SHP77 (cell line): ENCODE data around the gene DOLPP1.

Source experiments
- DNase-seq, 2 experiments: peaks; one replicate each; lab custom pipeline; 2025; lab: John Stamatoyannopoulos, UW

Gene DOLPP1

DNA sequence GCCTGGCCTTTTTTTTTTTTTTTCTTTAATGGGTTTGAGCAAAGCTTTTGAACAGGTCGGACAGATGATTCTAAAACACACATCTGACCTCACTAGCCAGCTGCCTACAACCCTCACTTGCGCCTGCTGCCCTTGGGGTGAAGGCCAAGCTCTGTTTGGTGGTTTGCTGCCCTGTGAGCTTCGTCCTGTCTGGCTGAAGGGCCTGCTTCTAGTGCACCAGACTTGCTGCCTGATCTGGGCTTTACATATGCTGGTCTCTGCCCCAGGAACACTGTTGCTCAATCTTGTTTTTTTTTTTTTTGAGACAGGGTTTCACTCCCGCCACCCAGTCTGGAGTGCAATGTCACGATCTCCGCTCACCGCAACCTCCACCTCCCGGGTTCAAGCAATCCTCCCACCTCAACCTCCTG lies 16.4 kb upstream of the DOLPP1 start:
- DNase-seq = no peak

DNA sequence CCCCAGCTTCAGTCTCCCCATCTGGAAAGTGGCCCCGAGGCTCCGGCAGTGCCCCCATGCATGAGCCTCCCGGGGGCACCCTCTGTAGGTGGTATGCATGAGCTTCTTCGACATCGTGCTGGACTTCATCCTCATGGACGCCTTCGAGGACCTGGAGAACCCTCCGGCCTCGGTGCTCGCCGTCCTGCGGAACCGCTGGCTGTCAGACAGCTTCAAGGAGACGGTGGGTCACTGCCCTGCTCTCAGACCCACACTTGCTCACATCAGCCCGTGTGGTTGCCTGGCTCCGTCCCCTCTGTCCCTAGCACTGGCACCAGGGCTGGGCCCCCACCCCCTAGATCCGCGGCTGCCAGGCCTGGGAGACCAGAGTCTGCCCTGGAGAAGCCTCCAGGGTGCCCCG lies 12.8 kb upstream of the DOLPP1 start:
- DNase-seq = no peak

DNA sequence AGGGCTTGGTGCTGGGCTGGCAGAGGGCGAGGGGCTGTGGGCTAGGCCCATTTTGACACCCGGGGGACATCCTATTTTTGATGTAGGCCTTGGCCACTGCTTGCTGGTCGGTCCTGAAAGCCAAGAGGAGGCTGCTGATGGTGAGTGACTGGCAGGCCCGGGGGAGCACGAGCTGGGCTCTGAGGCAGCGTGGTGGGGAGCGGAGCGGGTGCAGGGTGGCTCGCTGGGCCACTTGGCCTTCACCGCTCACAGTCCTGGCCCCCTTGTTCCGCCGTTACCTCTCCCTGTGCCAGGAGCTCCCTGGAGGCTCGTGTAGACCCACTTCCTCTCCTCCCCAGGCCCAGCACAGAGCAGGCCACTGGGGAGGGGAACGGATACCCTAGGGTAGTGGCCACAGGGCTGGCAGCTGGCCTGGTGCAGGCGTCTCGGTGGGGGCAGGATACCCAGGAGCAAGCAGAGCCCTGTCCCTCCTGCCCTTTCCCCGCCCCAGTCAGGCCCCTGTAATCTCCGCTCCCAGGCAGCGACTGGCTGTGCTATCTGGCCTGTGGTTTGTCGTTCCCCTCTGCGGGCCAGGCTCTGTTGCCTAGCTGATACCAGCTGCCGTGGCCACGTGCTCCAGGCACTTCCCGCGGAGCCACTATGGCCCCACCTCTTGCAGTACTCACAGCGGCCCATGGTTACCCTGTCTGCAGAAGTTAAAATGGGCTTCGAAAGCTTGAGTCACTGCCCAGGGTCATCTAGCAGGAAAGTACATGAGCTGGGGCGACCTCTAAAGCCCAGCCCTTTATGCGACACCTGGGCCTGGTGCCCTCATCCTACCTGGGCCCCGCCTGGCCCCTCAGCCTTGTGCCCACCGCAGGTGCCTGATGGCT lies 11.7 kb upstream of the DOLPP1 start:
- no peak for DNase-seq

DNA sequence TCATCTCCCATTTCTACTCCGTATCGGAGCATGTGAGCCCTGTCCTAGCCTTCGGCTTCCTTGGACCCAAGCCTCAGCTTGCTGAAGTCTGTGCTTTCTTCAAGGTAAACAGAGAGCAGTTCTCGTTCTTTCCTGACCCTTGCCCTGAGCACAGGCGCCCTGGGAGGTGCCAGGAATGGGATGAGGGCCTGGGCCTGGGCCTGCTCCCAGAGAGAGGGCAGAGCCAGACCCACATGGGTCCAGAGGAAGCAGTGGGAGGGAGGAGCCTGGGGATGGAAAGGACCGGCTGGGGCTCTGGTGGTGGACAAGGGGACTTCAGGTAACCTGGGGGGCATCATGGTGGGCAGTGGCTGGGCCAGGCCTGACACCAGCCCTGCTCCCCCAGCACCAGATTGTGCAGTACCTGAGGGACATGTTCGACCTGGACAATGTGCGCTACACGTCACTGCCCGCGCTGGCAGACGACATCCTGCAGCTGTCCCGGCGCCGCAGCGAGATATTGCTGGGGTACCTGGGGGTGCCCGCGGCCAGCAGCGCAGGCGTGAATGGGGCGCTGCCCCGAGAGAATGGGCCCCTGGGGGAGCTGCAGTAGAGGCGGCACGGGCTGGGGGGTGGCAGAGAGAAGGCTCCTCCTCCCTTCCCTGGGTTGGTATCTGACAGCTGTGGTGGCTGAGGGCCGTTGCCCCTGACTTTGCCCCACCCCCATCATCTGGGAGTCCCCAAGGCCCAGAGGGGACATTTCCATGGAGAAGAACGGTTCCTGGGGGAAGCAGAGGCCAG lies 10.9 kb upstream of the DOLPP1 start:
- no peak for DNase-seq

DNA sequence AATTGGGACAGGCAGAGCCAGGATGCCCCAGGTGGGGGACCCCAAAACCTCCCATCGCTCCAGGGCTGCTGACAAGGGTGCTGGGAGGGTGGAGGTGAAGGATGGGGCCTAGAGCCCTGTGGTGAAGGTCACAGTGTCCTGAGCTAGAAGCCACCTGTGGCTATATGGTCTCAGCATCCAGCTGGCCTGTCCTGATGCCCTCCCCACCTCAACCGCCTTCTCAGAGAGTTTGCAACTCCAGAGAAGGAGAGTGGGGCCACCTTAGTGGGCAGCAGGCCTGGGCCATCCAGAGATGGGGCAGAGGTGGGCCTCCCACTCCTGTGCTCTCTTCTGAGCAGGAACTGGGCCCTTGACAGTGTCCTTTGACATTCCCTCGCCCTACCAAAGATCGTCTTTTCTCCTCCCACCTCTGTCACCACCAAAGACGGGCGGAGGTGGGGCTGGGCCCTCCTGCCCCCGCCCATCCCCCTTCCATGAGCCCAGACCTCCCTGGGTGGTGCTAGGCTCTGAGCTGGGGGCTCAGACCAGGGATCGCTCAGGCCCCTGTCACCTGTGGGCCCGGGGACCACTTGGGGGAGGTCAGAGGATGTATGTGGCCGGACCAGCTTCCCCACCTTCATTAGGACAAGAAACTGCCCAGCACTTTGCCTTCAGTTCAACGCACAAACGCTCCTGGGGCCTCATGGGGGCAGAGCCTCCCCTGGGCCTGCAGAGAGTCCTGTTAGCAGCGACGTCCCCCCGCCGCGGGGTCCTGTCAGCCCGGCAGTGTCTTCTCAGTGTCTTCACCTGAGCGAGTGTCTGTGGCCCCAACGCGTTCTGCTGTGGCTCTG lies 10.0 kb upstream of the DOLPP1 start:
- no peak for DNase-seq

DNA sequence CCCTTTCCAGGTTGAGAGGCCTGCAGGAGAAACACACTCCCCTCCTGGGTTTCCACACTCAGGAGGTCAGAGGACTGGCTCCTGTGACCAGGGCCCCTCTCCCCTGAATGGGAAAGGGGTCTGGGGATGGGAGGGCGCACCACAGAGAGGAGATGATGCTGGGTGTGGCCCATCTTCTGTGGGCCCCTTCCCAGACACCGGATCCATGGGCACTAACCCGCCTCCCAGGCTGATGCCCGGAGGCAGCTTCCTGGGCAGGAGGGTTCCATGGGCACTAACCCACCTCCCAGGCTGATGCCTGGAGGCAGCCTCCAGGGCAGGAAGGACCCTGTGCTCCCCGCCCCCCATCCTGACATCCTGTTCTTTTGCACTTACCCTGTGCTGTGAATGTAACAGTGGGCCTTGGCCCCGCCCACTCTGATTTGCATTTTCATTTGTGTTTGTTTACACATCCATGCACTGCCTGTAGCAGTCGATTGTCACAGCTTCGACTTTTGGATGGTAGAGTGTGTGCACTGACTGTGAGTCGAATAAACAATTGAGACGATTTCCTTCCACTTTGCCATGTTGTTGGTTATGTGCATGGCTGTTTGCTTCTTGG lies 9.3 kb upstream of the DOLPP1 start:
- DNase-seq = no peak

DNA sequence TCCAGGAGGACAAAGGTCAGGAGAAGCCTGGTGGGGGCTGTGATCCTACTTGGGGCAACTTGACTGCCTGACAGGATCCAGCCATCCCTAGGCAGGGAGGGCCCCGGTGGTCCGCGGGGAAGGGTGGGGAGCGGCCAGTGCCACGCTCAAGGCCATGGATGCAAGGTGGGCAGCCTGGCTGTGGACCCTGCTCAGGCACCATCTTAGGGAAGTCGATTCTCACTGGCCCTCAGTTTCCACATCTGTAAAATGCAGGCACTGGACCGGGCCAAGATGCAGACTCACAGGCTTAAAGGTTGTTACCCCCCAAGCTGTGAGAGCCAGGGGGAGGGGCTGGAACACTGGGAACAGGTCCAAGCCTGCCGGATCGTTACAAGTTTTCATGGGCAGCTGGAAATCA lies 8.7 kb upstream of the DOLPP1 start:
- no peak for DNase-seq

DNA sequence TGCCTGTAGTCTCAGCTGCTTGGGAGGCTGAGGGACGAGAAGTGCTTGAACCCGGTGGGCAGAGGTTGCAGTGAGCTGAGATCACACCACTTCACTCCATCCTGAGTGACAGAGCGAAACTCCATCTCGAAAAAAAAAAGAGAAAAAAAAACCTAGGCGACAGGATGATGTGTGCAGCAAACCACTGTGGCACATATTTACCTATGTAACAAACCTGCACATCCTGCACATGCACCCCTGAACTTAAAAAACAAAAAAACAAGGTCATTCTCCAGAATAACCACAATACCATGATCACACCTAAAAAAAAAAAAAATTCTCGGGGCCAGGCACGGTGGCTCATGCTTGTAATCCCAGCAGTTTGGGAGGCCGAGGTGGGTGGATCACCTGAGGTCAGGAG lies 7.5 kb upstream of the DOLPP1 start:
- DNase-seq = no peak

DNA sequence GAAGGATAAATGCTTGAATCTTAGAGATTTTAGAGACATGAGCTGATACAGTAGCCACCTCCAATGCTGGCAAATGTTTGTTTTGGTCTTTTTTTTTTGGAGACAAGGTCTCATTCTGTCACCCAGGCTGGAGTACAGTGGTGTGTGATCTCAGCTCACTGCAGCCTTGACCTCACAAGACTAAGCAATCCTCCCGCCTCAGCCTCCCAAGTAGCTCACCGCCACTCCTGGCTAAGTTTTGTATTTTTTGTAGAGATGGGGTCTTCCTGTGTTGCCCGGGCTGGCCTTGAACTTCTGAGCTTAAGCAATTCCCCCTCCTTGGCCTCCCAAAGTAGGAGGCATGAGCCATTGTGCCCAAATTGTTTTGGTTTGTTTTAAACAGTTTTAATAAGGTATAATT lies 6.8 kb upstream of the DOLPP1 start:
- no peak for DNase-seq

DNA sequence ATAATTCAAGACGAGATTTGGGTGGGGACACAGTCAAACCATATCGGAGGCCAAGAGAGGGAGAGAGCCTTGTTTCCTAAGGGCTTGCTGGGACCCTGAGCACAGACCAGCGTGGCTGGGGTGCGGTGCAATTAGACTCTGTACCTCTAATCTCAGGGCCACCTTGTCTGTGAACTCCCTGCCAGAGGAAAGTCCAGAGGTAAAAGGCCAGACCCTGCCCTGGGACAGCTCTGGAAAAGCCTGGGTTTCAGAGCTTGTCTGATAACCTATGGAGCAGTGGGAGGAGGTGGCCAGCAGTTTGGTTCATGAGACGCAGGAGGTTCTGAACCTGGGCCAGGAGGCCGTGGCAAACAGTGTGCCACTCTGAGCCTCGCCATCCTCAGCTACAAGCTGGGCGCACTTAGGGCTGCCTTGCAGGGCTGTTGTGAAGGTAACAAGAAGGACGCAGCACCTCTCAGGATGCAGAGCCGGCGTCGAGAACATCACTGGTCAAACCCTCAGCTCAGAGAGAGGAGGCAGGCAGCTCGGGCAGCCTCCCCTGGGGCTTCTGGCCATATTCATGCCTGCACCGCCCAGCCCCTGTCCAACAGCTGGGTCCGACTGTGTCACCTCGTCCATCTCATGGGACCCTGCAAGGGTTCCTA lies 4.8 kb upstream of the DOLPP1 start:
- DNase-seq = no peak

DNA sequence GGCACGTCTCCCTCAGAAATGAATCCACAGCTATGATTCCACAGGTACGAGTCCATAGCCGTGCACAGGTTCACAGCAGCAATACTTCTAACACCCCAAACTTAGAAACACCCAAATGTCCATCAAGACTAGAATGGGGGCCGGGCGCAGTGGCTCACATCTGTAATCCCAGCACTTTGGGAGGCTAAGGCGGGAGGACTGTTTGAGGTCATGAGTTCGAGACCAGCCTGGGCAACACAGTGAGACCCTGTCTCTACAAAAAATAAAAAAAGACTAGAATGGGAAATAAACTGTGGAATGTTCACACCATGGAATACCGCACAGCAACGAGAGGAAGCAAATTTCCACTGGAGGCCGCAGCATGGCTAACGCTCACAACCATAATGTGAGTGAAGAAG lies 4.3 kb upstream of the DOLPP1 start:
- no peak for DNase-seq

DNA sequence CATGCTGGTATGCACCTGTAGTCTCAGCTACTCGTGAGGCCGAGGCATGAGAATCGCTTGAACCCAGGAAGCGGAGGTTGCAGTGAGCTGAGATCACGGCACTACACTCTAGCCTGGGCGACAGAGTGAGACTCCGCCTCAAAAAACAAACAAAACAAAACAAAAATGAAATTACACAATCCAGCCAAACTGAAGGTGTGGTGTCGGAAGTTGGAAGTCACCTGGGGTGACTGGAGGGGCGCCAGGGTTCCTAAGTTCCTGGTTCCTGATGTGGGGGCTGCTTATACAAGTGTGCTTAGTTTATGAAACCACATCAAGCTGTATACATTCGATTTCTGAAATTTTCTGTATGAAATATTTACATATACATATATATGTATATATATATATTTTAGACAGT lies 3.7 kb upstream of the DOLPP1 start:
- no peak for DNase-seq

DNA sequence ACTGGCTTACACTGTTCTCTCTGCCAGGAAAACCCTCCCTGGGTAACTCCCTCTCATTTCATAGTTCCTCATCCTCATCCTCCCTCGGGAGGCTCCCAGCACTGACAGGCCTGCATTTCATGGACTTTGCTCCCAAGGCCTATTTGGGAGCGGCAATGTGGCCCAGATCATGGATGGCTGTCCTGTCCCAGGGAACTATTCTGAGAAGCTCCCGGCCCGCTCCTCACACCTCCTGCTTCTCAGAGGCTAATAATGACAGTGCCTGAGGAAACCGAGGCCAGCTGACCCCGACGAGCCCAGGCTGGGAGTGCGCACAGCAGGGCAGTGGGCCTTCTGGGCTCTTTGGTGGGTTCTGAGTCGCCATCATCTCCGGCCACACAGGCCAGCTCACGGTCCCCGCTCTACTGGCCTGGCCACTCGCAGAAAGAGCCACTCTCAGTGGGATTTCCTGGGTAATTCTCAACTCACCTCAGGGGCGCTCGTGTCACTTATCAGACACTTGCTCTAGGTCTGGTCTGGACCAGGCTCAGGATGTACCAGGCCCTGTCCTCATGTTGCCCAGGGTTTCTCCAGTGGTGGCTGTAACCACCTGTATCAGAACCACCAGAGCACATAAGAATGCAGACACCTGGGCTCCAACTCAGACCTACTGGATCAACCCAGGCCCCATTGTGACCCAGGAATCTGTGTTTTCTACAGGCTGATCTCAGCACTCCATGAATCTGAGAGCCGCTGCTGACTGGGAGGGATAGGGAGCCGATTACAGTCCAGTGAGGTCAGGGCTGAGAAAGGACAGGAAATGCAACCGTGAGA lies 2.0 kb upstream of the DOLPP1 start:
- DNase-seq = no peak

DNA sequence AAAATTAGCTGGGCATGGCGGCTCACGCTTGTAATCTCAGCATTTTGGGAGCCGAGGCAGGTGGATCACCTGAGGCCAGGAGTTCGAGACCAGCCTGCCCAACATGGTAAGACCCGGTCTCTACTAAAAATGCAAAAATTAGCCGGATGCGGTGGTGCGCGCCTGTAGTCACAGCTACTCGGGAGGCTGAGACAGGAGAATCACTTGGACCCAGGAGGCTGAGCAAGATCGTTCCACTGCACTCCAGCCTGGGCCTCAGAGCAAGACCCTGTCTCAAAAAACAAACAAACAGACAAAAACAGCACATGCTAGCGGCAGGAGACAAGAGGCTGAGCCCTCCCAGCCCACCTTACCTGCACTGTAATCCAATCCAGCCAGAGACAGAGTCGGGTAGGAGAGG lies 1.1 kb upstream of the DOLPP1 start:
- DNase-seq = no peak

DNA sequence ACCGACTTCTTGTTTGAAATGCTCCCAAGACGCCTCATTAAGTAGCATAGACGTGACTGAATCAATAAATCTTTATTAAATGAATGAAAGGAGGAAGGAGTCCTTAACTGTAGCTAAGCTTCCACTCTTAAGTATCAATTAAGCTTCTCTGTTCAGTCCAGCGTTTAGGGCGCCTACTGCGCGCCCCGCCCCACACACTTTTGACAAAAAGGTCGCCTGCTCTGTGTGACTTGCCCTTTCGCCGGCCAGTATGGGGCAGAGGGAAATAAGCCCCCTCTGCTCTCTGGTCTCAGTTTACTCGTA lies 662 bp upstream of the DOLPP1 start:
- DNase-seq = no peak

DNA sequence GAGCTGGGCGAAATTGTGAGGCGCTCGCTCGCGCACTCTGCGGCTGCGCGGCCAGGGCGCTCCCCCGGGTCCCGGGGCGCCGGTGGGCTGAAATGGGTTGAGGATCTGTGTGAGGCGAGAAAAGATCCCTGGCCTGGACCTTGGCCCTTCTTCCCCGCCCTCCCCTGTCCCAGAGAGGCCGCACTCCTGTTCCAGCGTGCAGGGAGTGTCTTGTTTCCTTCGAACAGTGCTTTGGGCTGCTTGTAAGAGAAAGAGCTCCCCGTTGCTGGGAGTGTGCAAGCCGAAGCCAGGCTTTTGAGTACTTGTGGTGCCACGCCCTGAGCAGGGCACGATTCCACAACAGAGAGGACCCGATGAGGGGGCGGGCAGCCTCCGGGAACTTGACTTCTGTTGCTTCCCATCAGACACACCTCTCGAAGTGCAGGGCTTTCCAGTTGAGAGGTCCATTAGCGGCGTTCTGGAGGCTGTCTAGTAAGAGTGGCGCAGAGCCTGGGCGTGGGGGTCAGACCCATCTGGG lies 535 bp downstream of the DOLPP1 start:
- no peak for DNase-seq

DNA sequence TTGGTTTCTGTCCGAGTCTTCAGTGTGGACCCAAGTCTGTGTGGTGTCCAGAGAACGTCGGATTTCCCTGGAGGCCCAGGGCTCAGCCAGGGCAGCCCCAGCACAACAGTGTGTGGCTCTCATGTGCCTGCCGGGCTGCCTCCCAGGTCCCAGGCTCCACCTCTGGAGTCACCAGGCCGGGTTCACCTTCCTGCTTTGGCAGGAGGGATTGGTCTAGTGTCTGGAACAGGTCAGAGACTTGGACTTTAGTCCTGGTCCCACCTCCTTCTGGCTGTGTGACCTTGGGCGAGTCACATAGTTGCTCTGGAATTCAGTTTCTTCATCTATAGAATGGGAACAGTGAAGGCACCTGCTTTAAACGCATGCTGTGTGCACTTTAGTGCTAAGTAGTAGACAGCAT lies 3.2 kb downstream of the DOLPP1 start:
- DNase-seq = no peak

DNA sequence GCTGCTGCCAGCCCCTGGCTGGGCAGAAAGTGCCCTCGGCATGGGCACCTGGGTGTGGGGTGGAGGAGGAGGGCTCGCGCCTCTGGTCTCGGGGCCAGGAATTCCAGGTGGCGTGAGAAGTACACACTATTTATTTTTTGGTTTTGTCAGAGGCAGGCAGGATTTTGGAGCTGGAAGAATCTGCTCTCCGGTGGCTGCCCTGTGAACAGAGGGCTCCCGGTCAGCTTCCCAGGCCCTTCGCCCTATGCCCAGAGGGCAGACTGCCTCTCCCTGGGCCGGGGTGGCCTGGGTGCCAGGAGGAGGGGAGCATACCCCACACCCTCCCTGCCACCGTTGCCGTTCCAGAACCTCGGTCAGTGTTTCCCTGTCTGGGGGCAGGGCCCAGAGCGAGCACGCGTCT lies 8.3 kb downstream of the DOLPP1 start:
- no peak for DNase-seq

DNA sequence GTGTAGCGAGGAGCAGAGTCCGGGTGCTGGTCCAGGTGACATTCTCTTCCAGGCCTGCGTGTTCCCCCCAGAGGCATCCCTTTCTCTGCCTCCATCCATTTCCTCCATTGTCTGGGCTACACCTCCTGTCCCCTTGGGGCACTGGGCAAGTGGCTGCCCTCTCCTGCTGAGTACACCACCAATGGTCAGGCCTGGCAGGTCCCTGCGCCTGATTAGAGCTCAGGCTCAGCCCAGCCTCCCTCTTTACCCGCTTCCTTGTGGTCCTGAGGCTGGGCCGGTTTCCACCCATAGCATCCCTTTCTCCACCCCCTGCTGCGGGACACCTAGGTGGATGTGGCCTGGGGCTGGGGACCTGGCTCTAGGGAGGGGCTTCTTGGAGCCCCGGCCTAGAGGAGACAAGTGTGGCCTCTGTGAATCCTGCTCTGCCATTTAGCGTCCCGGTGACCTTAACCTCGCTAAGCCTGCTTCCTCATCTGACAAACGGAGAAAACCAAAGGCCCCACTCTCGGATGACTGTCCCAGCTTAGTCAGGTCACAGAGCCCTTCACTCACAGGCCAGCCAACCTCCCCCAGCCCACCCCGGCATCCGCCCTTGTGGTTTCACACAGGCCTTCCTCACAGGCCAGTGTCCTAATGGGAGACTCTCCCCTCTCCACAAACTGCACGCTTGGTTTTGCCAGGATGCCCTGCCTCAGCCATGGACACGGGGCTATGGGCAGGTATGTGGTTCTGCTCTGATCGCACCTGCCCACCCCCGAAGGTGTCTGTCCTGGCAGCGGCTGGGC lies 12.9 kb downstream of the DOLPP1 start:
- no peak for DNase-seq
